Measurements from ENCODE around the gene INO80.

DNA sequence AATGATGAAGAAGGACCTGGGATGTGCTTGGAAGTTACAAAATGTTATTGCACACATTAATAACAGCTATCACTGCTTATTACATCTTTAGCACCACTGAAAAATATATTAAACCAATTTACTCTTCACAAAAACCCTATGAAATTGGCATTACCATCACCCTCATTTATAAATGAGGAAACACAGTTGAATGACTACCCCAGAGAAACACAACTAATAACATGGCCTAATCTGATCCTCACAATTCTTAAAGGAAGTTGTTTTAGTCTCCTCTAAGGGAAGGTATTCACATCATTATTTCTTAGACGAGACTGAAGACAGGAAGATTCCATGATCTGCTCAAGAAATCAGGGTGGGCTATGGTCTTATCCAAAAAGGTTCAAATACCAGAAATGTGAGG is 35.9 kb downstream of the INO80 start:
- TF ChIP-seq, protein P1, sequence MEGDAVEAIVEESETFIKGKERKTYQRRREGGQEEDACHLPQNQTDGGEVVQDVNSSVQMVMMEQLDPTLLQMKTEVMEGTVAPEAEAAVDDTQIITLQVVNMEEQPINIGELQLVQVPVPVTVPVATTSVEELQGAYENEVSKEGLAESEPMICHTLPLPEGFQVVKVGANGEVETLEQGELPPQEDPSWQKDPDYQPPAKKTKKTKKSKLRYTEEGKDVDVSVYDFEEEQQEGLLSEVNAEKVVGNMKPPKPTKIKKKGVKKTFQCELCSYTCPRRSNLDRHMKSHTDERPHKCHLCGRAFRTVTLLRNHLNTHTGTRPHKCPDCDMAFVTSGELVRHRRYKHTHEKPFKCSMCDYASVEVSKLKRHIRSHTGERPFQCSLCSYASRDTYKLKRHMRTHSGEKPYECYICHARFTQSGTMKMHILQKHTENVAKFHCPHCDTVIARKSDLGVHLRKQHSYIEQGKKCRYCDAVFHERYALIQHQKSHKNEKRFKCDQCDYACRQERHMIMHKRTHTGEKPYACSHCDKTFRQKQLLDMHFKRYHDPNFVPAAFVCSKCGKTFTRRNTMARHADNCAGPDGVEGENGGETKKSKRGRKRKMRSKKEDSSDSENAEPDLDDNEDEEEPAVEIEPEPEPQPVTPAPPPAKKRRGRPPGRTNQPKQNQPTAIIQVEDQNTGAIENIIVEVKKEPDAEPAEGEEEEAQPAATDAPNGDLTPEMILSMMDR (IDR thresholded peaks at IDR 0.05), result no peak
- no peak for TF ChIP-seq EZH2 (IDR thresholded peaks at IDR 0.05; ENCODE audit: borderline replicate concordance, insufficient read depth, low read depth, low read length, poor library complexity, severe bottlenecking)

Measured in B cell (primary cell).